ENCODE data around the gene TRMT2A.

Gene TRMT2A

DNA sequence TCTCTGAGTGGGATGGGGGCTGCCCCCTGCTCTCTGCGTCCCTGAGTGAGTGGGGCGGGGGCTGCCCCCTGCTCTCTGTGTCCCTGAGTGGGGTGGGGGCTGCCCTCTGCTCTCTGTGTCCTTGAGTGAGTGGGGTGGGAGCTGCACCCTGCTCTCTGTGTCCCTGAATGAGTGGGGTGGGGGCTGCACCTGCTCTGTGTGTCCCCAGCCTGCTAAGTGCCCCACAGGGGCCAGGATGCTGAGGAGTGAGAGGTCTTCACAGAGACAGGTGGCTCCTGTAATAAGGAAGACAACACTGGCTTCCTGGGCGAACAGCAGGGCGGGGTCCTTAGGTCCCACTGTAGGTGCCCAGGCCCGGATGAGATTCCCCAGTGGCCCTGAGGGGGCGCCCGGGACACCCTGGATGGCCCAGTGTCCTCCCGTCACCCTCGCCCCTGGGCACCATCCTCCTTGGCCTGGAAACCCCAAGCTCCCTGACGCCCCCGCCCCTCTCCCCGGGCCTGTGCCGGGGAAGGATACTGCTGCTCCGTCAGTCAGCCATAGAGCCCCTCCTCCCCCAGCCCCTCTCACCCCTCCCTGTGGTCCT lies 37.7 kb upstream of the TRMT2A start:
- DNase-seq, result peak in 1 of 3 donors; percentile 32
- CTCF ChIA-PET, result interaction anchor here (1.4 to 3.6 kb wide), 2 partner anchors 127 to 130 kb away, joined by 3 to 14 read pairs; no protein-coding TSS in a partner anchor

GRCh38 chr22:20153945-20154344 lies 36.9 kb upstream of the TRMT2A start:
- DNase-seq, result no peak
- Histone ChIP-seq H3K27me3 (replicated peaks in 2 of 5; ENCODE audit: control insufficient read depth in 4 of 5, insufficient read depth in 5 of 5, low read length in 4 of 5) (no peaks in the 10 kb centered on the region), H3K27ac (ENCODE audit: insufficient read depth in 1 of 2, low read depth in 1 of 2, low read length in 2 of 2, poor library complexity in 1 of 2, severe bottlenecking in 2 of 2) (no peak overlapping the region), H3K9me3 (ENCODE audit: control extremely low read depth in 1 of 5, control insufficient read depth in 4 of 5, insufficient read depth in 2 of 5, low read depth in 1 of 5, low read length in 4 of 5) (no peaks in the 10 kb centered on the region), H3K4me1 (ENCODE audit: control extremely low read depth in 1 of 4, control insufficient read depth in 4 of 4, insufficient read depth in 4 of 4, low read length in 3 of 4) (peaks cover 0 to 56% (median 37%) of the 10 kb centered on the region in 4 experiments), H3K4me3 (ENCODE audit: control insufficient read depth in 1 of 7, extremely low read depth in 1 of 7, insufficient read depth in 4 of 7, low read depth in 2 of 7, low read length in 6 of 7) (no peak overlapping the region), H3K36me3 (ENCODE audit: control insufficient read depth in 4 of 4, insufficient read depth in 4 of 4, low read length in 3 of 4) (no peaks in the 10 kb centered on the region)
- 91% methylated on average over 16 of the region's 16 CpGs for WGBS (ENCODE audit: insufficient coverage)
- CTCF ChIA-PET, result interaction anchor here (0.9 to 3.6 kb wide), 5 partner anchors 84 to 140 kb away, joined by 3 to 14 read pairs (median 4); no protein-coding TSS in a partner anchor
- POLR2A ChIA-PET, result no interaction called here

More for the DNA sequence above, 37.7 kb upstream of the TRMT2A start:
- Histone ChIP-seq H3K4me3 (ENCODE audit: control insufficient read depth in 1 of 7, extremely low read depth in 1 of 7, insufficient read depth in 4 of 7, low read depth in 2 of 7, low read length in 6 of 7) (peak overlapping the region in 1 of 7 experiments; percentile 42), H3K4me1 (ENCODE audit: control extremely low read depth in 1 of 4, control insufficient read depth in 4 of 4, insufficient read depth in 4 of 4, low read length in 3 of 4) (peaks cover 0 to 60% (median 44%) of the 10 kb centered on the region in 4 experiments), H3K9me3 (ENCODE audit: control extremely low read depth in 1 of 5, control insufficient read depth in 4 of 5, insufficient read depth in 2 of 5, low read depth in 1 of 5, low read length in 4 of 5) (no peaks in the 10 kb centered on the region), H3K27me3 (replicated peaks in 2 of 5; ENCODE audit: control insufficient read depth in 4 of 5, insufficient read depth in 5 of 5, low read length in 4 of 5) (no peaks in the 10 kb centered on the region), H3K27ac (ENCODE audit: insufficient read depth in 1 of 2, low read depth in 1 of 2, low read length in 2 of 2, poor library complexity in 1 of 2, severe bottlenecking in 2 of 2) (no peak overlapping the region), H3K36me3 (ENCODE audit: control insufficient read depth in 4 of 4, insufficient read depth in 4 of 4, low read length in 3 of 4) (no peaks in the 10 kb centered on the region)
- POLR2A ChIA-PET, result interaction anchor here (0.6 kb wide), 1 partner anchor 11 kb away, joined by 3 read pairs; no protein-coding TSS in a partner anchor
- WGBS (ENCODE audit: insufficient coverage), result 70% methylated on average over 7 of the region's 14 CpGs

DNA sequence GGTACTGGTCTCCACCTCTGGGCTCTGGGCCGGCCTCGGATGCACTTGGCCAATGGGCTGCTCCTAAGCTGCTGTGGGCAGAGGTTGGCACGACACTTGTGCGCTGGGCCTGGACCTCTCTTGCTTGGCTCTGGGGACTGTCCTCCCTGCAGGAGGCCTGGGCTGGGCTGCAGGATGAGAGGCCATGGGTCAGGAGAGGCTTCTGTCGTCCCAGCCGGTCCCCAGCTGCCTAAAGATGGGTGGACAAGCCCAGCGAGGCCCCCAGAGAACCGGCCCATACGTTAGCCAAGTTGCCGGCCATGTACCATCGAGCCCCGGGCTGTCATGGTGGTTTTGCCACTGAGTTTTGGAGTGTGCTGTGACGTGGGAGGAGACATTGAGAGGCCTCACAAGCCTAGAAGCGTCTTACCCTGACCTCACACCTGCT lies 35.5 kb upstream of the TRMT2A start:
- peaks cover 0 to 42% (median 25%) of the 10 kb centered on the region in 4 experiments for H3K4me1 ChIP-seq (ENCODE audit: control extremely low read depth in 1 of 4, control insufficient read depth in 4 of 4, insufficient read depth in 4 of 4, low read length in 3 of 4)
- H3K27ac ChIP-seq (ENCODE audit: insufficient read depth in 1 of 2, low read depth in 1 of 2, low read length in 2 of 2, poor library complexity in 1 of 2, severe bottlenecking in 2 of 2), result no peak overlapping the region
- 98% methylated on average over 14 of the region's 14 CpGs for WGBS (ENCODE audit: insufficient coverage)
- ChIA-PET POLR2A (no interaction called here), CTCF (interaction anchor here (1.2 to 3.6 kb wide), 2 partner anchors 90 to 132 kb away, joined by 3 to 14 read pairs; no protein-coding TSS in a partner anchor)
- no peaks in the 10 kb centered on the region for H3K36me3 ChIP-seq (ENCODE audit: control insufficient read depth in 4 of 4, insufficient read depth in 4 of 4, low read length in 3 of 4)
- H3K9me3 ChIP-seq (ENCODE audit: control extremely low read depth in 1 of 5, control insufficient read depth in 4 of 5, insufficient read depth in 2 of 5, low read depth in 1 of 5, low read length in 4 of 5), result no peaks in the 10 kb centered on the region
- no peak overlapping the region for H3K4me3 ChIP-seq (ENCODE audit: control insufficient read depth in 1 of 7, extremely low read depth in 1 of 7, insufficient read depth in 4 of 7, low read depth in 2 of 7, low read length in 6 of 7)
- no peak for DNase-seq
- H3K27me3 ChIP-seq (replicated peaks in 2 of 5; ENCODE audit: control insufficient read depth in 4 of 5, insufficient read depth in 5 of 5, low read length in 4 of 5), result no peaks in the 10 kb centered on the region

GRCh38 chr22:20151276-20151588 lies 34.2 kb upstream of the TRMT2A start:
- H3K36me3 ChIP-seq (ENCODE audit: control insufficient read depth in 4 of 4, insufficient read depth in 4 of 4, low read length in 3 of 4), result no peaks in the 10 kb centered on the region
- no peak overlapping the region for H3K27ac ChIP-seq (ENCODE audit: insufficient read depth in 1 of 2, low read depth in 1 of 2, low read length in 2 of 2, poor library complexity in 1 of 2, severe bottlenecking in 2 of 2)
- POLR2A ChIA-PET, result no interaction called here
- WGBS (ENCODE audit: insufficient coverage), result 100% methylated on average over 1 of the region's 4 CpGs
- no peaks in the 10 kb centered on the region for H3K27me3 ChIP-seq (replicated peaks in 2 of 5; ENCODE audit: control insufficient read depth in 4 of 5, insufficient read depth in 5 of 5, low read length in 4 of 5)
- H3K9me3 ChIP-seq (ENCODE audit: control extremely low read depth in 1 of 5, control insufficient read depth in 4 of 5, insufficient read depth in 2 of 5, low read depth in 1 of 5, low read length in 4 of 5), result no peaks in the 10 kb centered on the region
- H3K4me3 ChIP-seq (ENCODE audit: control insufficient read depth in 1 of 7, extremely low read depth in 1 of 7, insufficient read depth in 4 of 7, low read depth in 2 of 7, low read length in 6 of 7), result no peak overlapping the region
- H3K4me1 ChIP-seq (ENCODE audit: control extremely low read depth in 1 of 4, control insufficient read depth in 4 of 4, insufficient read depth in 4 of 4, low read length in 3 of 4), result peaks cover 0 to 39% (median 25%) of the 10 kb centered on the region in 4 experiments
- CTCF ChIA-PET, result interaction anchor here (3.6 kb wide), 1 partner anchor 133 kb away, joined by 14 read pairs; no protein-coding TSS in a partner anchor
- DNase-seq, result no peak

DNA sequence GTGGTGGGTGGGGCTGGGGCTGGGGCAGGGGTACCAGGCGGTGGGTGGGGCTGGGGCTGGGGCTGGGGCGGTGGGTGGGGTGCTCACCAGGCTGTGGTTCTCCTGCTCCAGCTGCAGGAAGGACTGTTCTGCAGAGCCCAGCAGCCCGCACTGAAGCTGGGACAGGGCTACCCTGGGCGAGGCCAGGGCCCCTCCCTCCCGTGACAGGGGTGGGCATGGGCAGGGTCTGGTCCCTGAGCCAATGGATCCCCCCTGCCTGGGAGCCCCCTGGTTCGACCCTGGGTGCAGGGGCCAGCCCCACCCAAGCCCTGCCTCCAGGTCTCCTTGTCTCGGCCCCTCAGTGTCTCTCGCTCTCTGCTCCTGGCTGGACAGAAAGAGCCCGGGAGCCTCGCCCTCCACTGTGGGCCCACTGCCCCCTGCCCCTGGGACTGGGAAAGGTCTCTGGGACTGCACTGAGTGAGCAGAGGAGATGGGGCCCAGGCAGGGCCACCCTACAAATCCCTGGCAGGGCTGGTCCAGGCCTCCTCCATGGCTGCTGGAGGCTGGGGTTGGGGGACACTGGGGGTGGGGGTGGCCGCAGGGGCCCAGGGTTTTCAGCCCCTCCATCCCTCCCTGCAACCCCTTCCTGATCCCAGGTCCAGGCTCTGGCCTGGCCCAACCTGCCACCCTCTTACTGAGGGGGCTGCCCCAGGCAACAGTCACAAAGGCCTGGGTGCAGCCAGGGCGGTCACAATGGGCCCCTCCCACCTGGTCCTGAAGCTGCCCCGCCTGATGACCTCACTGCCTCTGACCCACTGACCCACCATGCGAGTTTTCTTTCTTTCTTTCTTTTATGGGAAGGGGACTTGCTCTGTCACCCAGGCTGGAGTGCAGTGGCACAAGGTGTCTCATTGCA lies 33.6 kb upstream of the TRMT2A start, which contains the start of gene CCDC188:
Gene CCDC188 (minus strand): TSS at position 675 of the 895 bp plus-strand sequence. CDS start 69 bp downstream, at position 606.
- Histone ChIP-seq H3K4me3 (ENCODE audit: control insufficient read depth in 1 of 7, extremely low read depth in 1 of 7, insufficient read depth in 4 of 7, low read depth in 2 of 7, low read length in 6 of 7) (no peak within 1 kb of the TSS), H3K27me3 (replicated peaks in 2 of 5; ENCODE audit: control insufficient read depth in 4 of 5, insufficient read depth in 5 of 5, low read length in 4 of 5) (no peaks in the 10 kb centered on the region), H3K4me1 (ENCODE audit: control extremely low read depth in 1 of 4, control insufficient read depth in 4 of 4, insufficient read depth in 4 of 4, low read length in 3 of 4) (peaks cover 0 to 33% (median 21%) of the 10 kb centered on the region in 4 experiments), H3K36me3 (ENCODE audit: control insufficient read depth in 4 of 4, insufficient read depth in 4 of 4, low read length in 3 of 4) (peaks cover 0 to 3% (median 0%) of the 10 kb centered on the region in 4 experiments), H3K9me3 (ENCODE audit: control extremely low read depth in 1 of 5, control insufficient read depth in 4 of 5, insufficient read depth in 2 of 5, low read depth in 1 of 5, low read length in 4 of 5) (no peaks in the 10 kb centered on the region), H3K27ac (ENCODE audit: insufficient read depth in 1 of 2, low read depth in 1 of 2, low read length in 2 of 2, poor library complexity in 1 of 2, severe bottlenecking in 2 of 2) (no peak within 1 kb of the TSS)
- no peak for DNase-seq
- 75% methylated on average over 12 of the region's 14 CpGs for whole genome bisulfite sequencing (ENCODE audit: insufficient coverage)
- CTCF ChIA-PET, result interaction anchor here (3.6 kb wide), 1 partner anchor 134 kb away, joined by 14 read pairs; no protein-coding TSS in a partner anchor
- POLR2A ChIA-PET, result no interaction called here

- 76% methylated on average over 28 of the region's 32 CpGs for WGBS (ENCODE audit: insufficient coverage)
- Histone ChIP-seq H3K36me3 (ENCODE audit: control insufficient read depth in 4 of 4, insufficient read depth in 4 of 4, low read length in 3 of 4) (peaks cover 0 to 10% (median 2%) of the 10 kb centered on the region in 4 experiments), H3K4me3 (ENCODE audit: control insufficient read depth in 1 of 7, extremely low read depth in 1 of 7, insufficient read depth in 4 of 7, low read depth in 2 of 7, low read length in 6 of 7) (no peak overlapping the region), H3K9me3 (ENCODE audit: control extremely low read depth in 1 of 5, control insufficient read depth in 4 of 5, insufficient read depth in 2 of 5, low read depth in 1 of 5, low read length in 4 of 5) (no peaks in the 10 kb centered on the region), H3K27ac (ENCODE audit: insufficient read depth in 1 of 2, low read depth in 1 of 2, low read length in 2 of 2, poor library complexity in 1 of 2, severe bottlenecking in 2 of 2) (no peak overlapping the region), H3K4me1 (ENCODE audit: control extremely low read depth in 1 of 4, control insufficient read depth in 4 of 4, insufficient read depth in 4 of 4, low read length in 3 of 4) (peaks cover 0 to 23% (median 16%) of the 10 kb centered on the region in 4 experiments), H3K27me3 (replicated peaks in 2 of 5; ENCODE audit: control insufficient read depth in 4 of 5, insufficient read depth in 5 of 5, low read length in 4 of 5) (no peaks in the 10 kb centered on the region)
- ChIA-PET CTCF (no interaction called here), POLR2A (no interaction called here)
- DNase-seq, result no peak
Observed at GRCh38 chr22:20149257-20150250, 32.5 kb upstream of the TRMT2A start.

Data from common myeloid progenitor, CD34-positive (primary cell).